ENCODE results near the gene NPAS1.

NPAS1 gene

DNA sequence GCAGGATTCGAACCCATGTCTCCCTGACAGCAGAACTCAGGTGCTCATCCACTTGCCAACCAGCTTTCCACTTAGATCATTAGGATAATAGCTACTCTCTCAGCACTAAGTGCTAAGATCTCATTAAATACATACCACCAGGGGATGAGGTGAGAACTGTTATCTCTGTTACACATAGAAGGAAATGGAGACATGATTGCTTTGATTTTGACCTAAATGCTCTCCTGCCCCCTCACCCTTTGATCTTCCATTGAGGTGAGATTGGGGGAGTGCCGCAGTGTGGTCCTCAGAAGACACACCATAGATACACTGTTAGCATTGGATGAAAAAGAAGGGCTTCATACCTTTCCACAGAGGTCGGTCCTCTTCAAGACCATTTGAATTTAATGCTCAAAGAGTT, 38.9 kb upstream of the NPAS1 start:
- TF ChIP-seq, protein P1, sequence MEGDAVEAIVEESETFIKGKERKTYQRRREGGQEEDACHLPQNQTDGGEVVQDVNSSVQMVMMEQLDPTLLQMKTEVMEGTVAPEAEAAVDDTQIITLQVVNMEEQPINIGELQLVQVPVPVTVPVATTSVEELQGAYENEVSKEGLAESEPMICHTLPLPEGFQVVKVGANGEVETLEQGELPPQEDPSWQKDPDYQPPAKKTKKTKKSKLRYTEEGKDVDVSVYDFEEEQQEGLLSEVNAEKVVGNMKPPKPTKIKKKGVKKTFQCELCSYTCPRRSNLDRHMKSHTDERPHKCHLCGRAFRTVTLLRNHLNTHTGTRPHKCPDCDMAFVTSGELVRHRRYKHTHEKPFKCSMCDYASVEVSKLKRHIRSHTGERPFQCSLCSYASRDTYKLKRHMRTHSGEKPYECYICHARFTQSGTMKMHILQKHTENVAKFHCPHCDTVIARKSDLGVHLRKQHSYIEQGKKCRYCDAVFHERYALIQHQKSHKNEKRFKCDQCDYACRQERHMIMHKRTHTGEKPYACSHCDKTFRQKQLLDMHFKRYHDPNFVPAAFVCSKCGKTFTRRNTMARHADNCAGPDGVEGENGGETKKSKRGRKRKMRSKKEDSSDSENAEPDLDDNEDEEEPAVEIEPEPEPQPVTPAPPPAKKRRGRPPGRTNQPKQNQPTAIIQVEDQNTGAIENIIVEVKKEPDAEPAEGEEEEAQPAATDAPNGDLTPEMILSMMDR (IDR thresholded peaks at IDR 0.05; ENCODE audit: low read depth, low read length, missing control alignments), result no peak

GRCh38 chr19:46981286-46981945, 38.2 kb upstream of the NPAS1 start:
- H3K4me3 ChIP-seq (ENCODE audit: low read depth, low read length), result no peak overlapping the region
- TF ChIP-seq, protein P1 (IDR thresholded peaks at IDR 0.05; ENCODE audit: low read depth, low read length, missing control alignments), result no peak
- no peaks in the 10 kb centered on the region for H3K27me3 ChIP-seq (replicated peaks)
- in situ Hi-C loops (cut with HindIII; ENCODE audit: low pct_ligation_motif_present, low sequenced_read_pairs), result no loop called here
- DNase-seq, result no peak
- H3K36me3 ChIP-seq (replicated peaks), result no peaks in the 10 kb centered on the region
- H3K27ac ChIP-seq, result peak overlapping the region; percentile 66

More for the DNA sequence above, 38.9 kb upstream of the NPAS1 start:
- no peak for DNase-seq
- Histone ChIP-seq H3K27me3 (replicated peaks) (no peaks in the 10 kb centered on the region), H3K27ac (no peak overlapping the region), H3K36me3 (replicated peaks) (no peaks in the 10 kb centered on the region), H3K4me3 (ENCODE audit: low read depth, low read length) (no peak overlapping the region)
- in situ Hi-C loops (cut with HindIII; ENCODE audit: low pct_ligation_motif_present, low sequenced_read_pairs), result no loop called here

DNA sequence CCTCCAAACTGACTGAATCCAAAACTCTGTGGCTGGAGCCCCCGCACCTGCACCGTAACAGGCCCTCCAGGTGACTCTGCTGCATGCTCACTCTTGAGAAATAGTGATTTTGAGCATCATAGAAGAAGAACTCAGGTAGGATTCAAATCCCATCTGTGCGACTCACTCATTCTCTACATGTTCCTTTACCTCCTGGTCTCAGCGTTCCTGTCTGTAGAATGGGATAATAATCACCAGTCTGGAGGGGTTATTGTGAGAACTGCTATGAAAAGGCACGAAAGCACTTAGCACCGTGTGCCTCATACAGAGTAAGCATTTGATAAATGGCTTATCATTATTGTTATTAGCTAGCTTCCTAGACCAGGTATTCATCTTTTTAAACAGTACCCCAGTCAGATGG, 36.5 kb upstream of the NPAS1 start:
- in situ Hi-C loops (cut with HindIII; ENCODE audit: low pct_ligation_motif_present, low sequenced_read_pairs), result no loop called here
- no peak for DNase-seq
- Histone ChIP-seq H3K27me3 (replicated peaks) (no peaks in the 10 kb centered on the region), H3K27ac (no peak overlapping the region), H3K36me3 (replicated peaks) (peaks cover 3% of the 10 kb centered on the region), H3K4me3 (ENCODE audit: low read depth, low read length) (no peak overlapping the region)
- TF ChIP-seq, protein P1 (IDR thresholded peaks at IDR 0.05; ENCODE audit: low read depth, low read length, missing control alignments), result no peak

GRCh38 chr19:46984077-46985010, 35.3 kb upstream of the NPAS1 start:
- Histone ChIP-seq H3K4me3 (ENCODE audit: low read depth, low read length) (no peak overlapping the region), H3K36me3 (replicated peaks) (peaks cover 15% of the 10 kb centered on the region), H3K27me3 (replicated peaks) (no peaks in the 10 kb centered on the region), H3K27ac (peak overlapping the region; percentile 43)
- in situ Hi-C loops (cut with HindIII; ENCODE audit: low pct_ligation_motif_present, low sequenced_read_pairs), result no loop called here
- DNase-seq, result peak; percentile 65
- TF ChIP-seq, protein P1 (IDR thresholded peaks at IDR 0.05; ENCODE audit: low read depth, low read length, missing control alignments), result no peak

DNA sequence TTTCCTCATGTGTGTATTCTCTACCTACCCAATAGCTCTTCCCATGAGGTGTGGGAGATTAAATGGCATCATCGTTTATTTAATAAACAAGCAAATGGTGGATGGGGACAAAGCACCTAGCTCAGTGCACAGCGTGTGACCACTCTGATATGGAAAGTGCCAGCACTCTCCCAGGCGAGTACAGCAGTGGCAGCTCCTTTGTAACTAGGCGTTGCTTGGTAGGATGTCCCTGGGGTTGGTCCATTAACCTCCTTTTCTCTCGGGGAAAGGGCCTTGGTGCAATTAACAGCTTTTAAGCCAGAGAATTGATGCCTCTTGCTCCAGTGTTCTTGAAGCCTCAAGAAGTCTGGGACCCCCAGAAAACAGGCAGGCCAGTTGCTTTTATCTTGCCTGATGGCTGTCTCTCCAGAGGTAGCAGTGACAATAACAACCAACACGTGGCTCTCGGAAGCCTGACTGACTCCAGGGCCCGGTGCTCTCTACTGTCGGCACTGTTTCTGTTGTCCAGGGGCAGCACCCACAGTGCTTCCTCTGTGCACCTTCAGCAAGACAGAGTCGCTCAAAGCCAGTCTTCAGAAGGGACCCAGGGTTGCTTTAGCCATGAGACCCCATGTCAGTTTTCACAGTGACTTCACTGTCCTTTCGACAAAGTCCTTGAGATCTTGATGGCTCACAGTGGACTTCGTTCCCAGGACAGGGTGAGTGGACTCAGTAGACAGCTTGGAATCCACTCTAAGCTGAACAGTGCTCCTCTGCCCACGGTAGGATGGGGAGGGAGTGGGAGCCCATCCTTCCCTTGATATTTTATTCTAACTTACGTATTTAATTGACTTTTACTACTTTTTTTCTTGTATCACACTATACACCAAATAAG, 33.9 kb upstream of the NPAS1 start:
- in situ Hi-C loops (cut with HindIII; ENCODE audit: low pct_ligation_motif_present, low sequenced_read_pairs), result no loop called here
- Histone ChIP-seq H3K27me3 (replicated peaks) (no peaks in the 10 kb centered on the region), H3K27ac (no peak overlapping the region), H3K4me3 (ENCODE audit: low read depth, low read length) (no peak overlapping the region), H3K36me3 (replicated peaks) (peaks cover 27% of the 10 kb centered on the region)
- no peak for DNase-seq
- TF ChIP-seq, protein P1 (IDR thresholded peaks at IDR 0.05; ENCODE audit: low read depth, low read length, missing control alignments), result no peak
